ENCODE data around the gene COLGALT1. TPM values are rescaled to one million over a fixed set of nuclear protein-coding genes. Genes with fewer than 3 reads are reported as not detected.

COLGALT1 gene
- total RNA-seq, 1 experiment from 2014 or later, result 48.5 TPM

DNA sequence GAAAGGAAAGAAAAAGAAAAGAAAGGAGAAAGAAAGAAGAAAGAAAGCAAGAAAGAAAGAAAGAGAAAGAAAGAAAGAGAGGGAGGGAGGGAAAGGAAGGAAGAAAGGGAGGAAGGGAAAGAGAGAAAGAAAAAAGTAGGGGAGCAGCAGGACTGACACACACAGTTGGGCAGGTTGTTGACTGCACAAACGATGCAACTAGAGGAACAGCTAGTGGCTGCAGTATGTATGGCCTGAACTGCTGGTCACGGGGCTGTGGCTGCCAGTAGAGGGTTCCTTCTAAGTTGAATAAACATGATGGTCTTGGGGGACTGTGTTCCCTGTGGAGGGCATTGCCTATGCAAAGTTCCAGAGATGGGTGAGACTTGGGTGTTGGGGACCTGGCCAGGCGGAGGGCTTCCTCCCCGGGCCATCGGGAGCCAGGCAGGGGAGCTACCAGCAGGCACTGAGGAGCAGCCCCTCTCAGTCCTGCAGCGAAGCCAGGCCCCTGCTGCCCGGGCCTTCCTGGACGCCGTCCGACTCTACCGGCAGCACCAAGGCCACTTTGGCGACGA lies 16.7 kb upstream of the COLGALT1 start:
- Histone ChIP-seq H2AFZ (ENCODE audit: low read length) (no peak overlapping the region), H4K8ac (replicated peaks; ENCODE audit: insufficient read length, low read depth, low read length) (no peak overlapping the region)
- H3K27ac Mint-ChIP-seq, result peak overlapping the region in 1 of 3 experiments; percentile 40; a peak in 1 of 7 replicates

More for the DNA sequence above, 16.7 kb upstream of the COLGALT1 start:
- H3K79me1 ChIP-seq (ENCODE audit: insufficient read depth, low read depth, low read length, poor library complexity, severe bottlenecking), result no peaks in the 10 kb centered on the region
- Mint-ChIP-seq H3K4me3 (peak overlapping the region; percentile 71 to 88), H3K27me3 (ENCODE audit: low read depth) (peaks cover 44% of the 10 kb centered on the region), H3K4me1 (peaks cover 6 to 10% of the 10 kb centered on the region in 2 experiments), H3K36me3 (ENCODE audit: insufficient read depth in 1 of 3, low read depth in 3 of 3) (no peaks in the 10 kb centered on the region; a peak in 1 of 7 replicates), H3K9me3 (peaks cover 0 to 2% of the 10 kb centered on the region in 2 experiments; a peak in 1 of 5 replicates)
- H2BK15ac ChIP-seq (ENCODE audit: low read depth, low read length), result no peak overlapping the region
- H3K18ac ChIP-seq (ENCODE audit: insufficient read length, low read depth, low read length), result no peak overlapping the region
- no peak overlapping the region for H3K4ac ChIP-seq (ENCODE audit: low read depth, low read length)
- H3K4me1 ChIP-seq (ENCODE audit: insufficient read depth, low read length), result no peaks in the 10 kb centered on the region
- no peak overlapping the region for H3T11ph ChIP-seq (ENCODE audit: low read length)
- no peaks in the 10 kb centered on the region for H3K79me2 ChIP-seq (ENCODE audit: insufficient read depth, low read length)
- H2BK20ac ChIP-seq (ENCODE audit: low read depth, low read length, poor library complexity, severe bottlenecking), result no peak overlapping the region
- H4K20me1 ChIP-seq (ENCODE audit: control insufficient read depth, insufficient read depth, insufficient read length), result no peaks in the 10 kb centered on the region
- no peak overlapping the region for H4K5ac ChIP-seq (ENCODE audit: insufficient read length, low read depth, low read length)
- H3K9me3 ChIP-seq (ENCODE audit: control insufficient read depth, low read depth, low read length), result no peaks in the 10 kb centered on the region
- no peak overlapping the region for H4K91ac ChIP-seq (ENCODE audit: insufficient read length, low read depth, low read length)
- H3K4me2 ChIP-seq (ENCODE audit: insufficient read depth, insufficient read length, low read length), result peak overlapping the region; percentile 38
- TF ChIP-seq, protein P1, sequence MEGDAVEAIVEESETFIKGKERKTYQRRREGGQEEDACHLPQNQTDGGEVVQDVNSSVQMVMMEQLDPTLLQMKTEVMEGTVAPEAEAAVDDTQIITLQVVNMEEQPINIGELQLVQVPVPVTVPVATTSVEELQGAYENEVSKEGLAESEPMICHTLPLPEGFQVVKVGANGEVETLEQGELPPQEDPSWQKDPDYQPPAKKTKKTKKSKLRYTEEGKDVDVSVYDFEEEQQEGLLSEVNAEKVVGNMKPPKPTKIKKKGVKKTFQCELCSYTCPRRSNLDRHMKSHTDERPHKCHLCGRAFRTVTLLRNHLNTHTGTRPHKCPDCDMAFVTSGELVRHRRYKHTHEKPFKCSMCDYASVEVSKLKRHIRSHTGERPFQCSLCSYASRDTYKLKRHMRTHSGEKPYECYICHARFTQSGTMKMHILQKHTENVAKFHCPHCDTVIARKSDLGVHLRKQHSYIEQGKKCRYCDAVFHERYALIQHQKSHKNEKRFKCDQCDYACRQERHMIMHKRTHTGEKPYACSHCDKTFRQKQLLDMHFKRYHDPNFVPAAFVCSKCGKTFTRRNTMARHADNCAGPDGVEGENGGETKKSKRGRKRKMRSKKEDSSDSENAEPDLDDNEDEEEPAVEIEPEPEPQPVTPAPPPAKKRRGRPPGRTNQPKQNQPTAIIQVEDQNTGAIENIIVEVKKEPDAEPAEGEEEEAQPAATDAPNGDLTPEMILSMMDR (conservative IDR thresholded peaks at IDR 0.05), result no peak
- H3K23ac ChIP-seq (ENCODE audit: insufficient read length, low read depth, low read length), result no peak overlapping the region
- no peak overlapping the region for H2BK120ac ChIP-seq (ENCODE audit: low read depth, low read length, poor library complexity, severe bottlenecking)
- no peak overlapping the region for H3K14ac ChIP-seq (ENCODE audit: insufficient read depth, low read length)
- H3K27ac ChIP-seq (ENCODE audit: insufficient read length, low read depth, low read length), result no peak overlapping the region
- H3K9ac ChIP-seq (ENCODE audit: extremely low read depth, insufficient read length, low read length), result no peak overlapping the region
- H2BK5ac ChIP-seq (ENCODE audit: insufficient read length, low read length), result no peak overlapping the region
- DNase-seq, result no peak
- H3K27me3 ChIP-seq (ENCODE audit: insufficient read depth, low read length), result no peaks in the 10 kb centered on the region; the same call in 1 of the 2 replicates
- peaks cover 7% of the 10 kb centered on the region for H3K23me2 ChIP-seq (ENCODE audit: insufficient read length, low read depth, low read length, poor library complexity, severe bottlenecking)
- no peak overlapping the region for H2BK12ac ChIP-seq (ENCODE audit: insufficient read length, low read depth, low read length)
- no peak overlapping the region for H3K56ac ChIP-seq (ENCODE audit: insufficient read length, low read depth, low read length)
- no CpG with 5 or more reads among the region's 13 CpGs for WGBS (ENCODE audit: extremely low coverage, insufficient read length, low lambda C conversion rate)
- H2AK5ac ChIP-seq (ENCODE audit: insufficient read length, low read length), result no peak overlapping the region
